CD4-positive, alpha-beta memory T cell (primary cell): Measurements from ENCODE around the gene CRIM1. TPM values are rescaled to one million over a fixed set of nuclear protein-coding genes. Genes with fewer than 3 reads are reported as not detected.

Experiments
- CTCF ChIA-PET: fragments of 350-600 bp; sonication (Branson Sonifier 250); formaldehyde crosslinking; loops from one replicate; lab custom pipeline; 2021; ENCODE audit warnings: inconsistent platforms; ENCODE audit not compliant: partially characterized antibody; lab: Charles Lee
- POLR2A ChIA-PET: fragments of 350-600 bp; sonication (Branson Sonifier 250); formaldehyde crosslinking; loops from one replicate; lab custom pipeline; 2021; ENCODE audit not compliant: partially characterized antibody; lab: Charles Lee
- DNase-seq, 5 donors: peaks; one replicate each; pipeline versions ENCODE4 v3.0.0 to v3.0.0-alpha.2; 2020 to 2022; ENCODE audit warnings: mixed read lengths in 1 of 5
- H3K27ac ChIP-seq: one replicate; pipeline ENCODE4 v1.7.0; 2013; ENCODE audit warnings: low read depth, low read length
- H3K27me3 ChIP-seq: 2 replicates; pipeline ENCODE4 v1.7.0; 2013; ENCODE audit warnings: mild to moderate bottlenecking, low read length, moderate library complexity; ENCODE audit not compliant: insufficient read depth
- H3K36me3 ChIP-seq: 2 replicates; pipeline ENCODE4 v1.7.0; 2013; ENCODE audit warnings: mild to moderate bottlenecking, low read length, moderate library complexity; ENCODE audit not compliant: insufficient read depth
- H3K4me1 ChIP-seq: 2 replicates; pipeline ENCODE4 v1.7.0; 2013; ENCODE audit warnings: mild to moderate bottlenecking, low read length, moderate library complexity; ENCODE audit not compliant: insufficient read depth
- H3K4me3 ChIP-seq, 2 donors: one replicate each; pipeline ENCODE4 v1.7.0; 2013; ENCODE audit warnings: low read length in 2 of 2, mild to moderate bottlenecking in 1 of 2
- H3K9me3 ChIP-seq, 2 donors: one replicate each; pipeline ENCODE4 v1.7.0; 2013; ENCODE audit warnings: low read length in 2 of 2, control low read depth in 1 of 2; ENCODE audit not compliant: control insufficient read depth in 1 of 2
- H3K27ac Mint-ChIP-seq, 7 donors: one replicate each; pipeline ENCODE4 v1.8.0; 2020 to 2021; ENCODE audit warnings: mixed read lengths in 7 of 7, mild to moderate bottlenecking in 6 of 7, inconsistent platforms in 3 of 7, moderate library complexity in 3 of 7
- H3K27me3 Mint-ChIP-seq, 2 donors: one replicate each; pipeline ENCODE4 v1.8.0; 2020 to 2021; ENCODE audit warnings: mixed read lengths in 2 of 2
- H3K36me3 Mint-ChIP-seq, 2 donors: one replicate each; pipeline ENCODE4 v1.8.0; 2020 to 2021; ENCODE audit warnings: mixed read lengths in 2 of 2, inconsistent platforms in 1 of 2, mild to moderate bottlenecking in 1 of 2
- H3K4me1 Mint-ChIP-seq, 4 donors: one replicate each; pipeline ENCODE4 v1.8.0; 2020 to 2021; ENCODE audit warnings: mixed read lengths in 4 of 4, mild to moderate bottlenecking in 1 of 4
- H3K4me3 Mint-ChIP-seq, 8 donors: one replicate each; pipeline ENCODE4 v1.8.0; 2020 to 2021; ENCODE audit warnings: mixed read lengths in 8 of 8, mild to moderate bottlenecking in 7 of 8, moderate library complexity in 6 of 8, inconsistent platforms in 3 of 8
- H3K9me3 Mint-ChIP-seq, 8 donors: one replicate each; pipeline ENCODE4 v1.8.0; 2020 to 2021; ENCODE audit warnings: mixed read lengths in 8 of 8, mild to moderate bottlenecking in 5 of 8, inconsistent platforms in 3 of 8, moderate library complexity in 1 of 8
- intact Hi-C: fragments of 100-400 bp; cut with micrococcal nuclease; formaldehyde crosslinking; loops from one replicate; pipeline ENCODE4 v1.15.1; 2023
- polyA plus RNA-seq, 2 donors: library from polyadenylated mRNA; unstranded; fragments of 300-500 nt; fragmentation: Illumina TruSeq; gene quantifications; one replicate each; pipeline ENCODE4 v1.2.3, GENCODE V29; 2021
- total RNA-seq, 2 experiments: library from RNA; stranded (reverse); gene quantifications; one replicate each; pipeline ENCODE4 v1.2.3, GENCODE V29; 2021

The CRIM1 gene
- total and polyA plus RNA-seq, 4 experiments from 2014 or later: 0.91 to 12.0 (median 6.8) TPM; not detected in 1

DNA sequence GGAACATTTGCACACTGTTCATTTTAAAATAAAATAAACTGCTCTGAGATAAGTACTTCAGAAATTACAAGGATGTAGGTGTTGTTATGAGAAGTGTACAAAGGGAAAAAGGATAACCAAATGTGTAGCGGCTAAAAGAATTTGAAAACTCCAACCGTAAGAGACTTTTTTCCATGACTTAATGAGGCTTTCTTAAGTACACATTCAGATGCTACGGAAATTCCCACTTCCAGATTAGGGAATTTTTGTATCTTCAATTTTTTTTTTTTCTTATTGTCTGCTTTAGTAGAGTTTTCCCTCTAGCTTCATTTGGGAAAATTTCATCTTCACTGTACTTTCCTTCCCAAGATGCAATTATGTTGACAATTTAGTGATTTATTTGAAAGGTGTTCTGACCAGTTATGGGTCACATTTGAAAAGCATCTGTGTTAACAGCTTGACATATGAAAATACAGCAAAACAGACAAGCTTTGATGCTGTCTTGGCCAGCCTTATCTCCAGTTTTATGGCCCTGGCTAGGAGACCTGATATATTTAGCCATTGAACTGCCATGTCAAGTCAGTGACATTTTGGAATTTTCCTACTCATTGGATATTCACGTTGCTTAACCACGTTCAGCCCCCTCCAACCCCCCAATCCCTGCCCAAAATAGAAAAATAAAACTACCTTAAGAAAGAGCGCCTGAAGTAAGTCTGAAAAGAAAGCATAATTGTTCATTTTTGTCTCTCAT lies 136.8 kb downstream of the CRIM1 start:
- Mint-ChIP-seq H3K27me3 (no peaks in the 10 kb centered on the region), H3K4me1 (no peaks in the 10 kb centered on the region), H3K9me3 (no peaks in the 10 kb centered on the region), H3K27ac (peak overlapping the region in 1 of 7 donors; percentile 6), H3K36me3 (no peaks in the 10 kb centered on the region), H3K4me3 (no peak overlapping the region)
- intact Hi-C loops: no loop called here
- Histone ChIP-seq H3K9me3 (no peaks in the 10 kb centered on the region), H3K27ac (no peak overlapping the region), H3K36me3 (no peaks in the 10 kb centered on the region), H3K4me1 (no peaks in the 10 kb centered on the region), H3K27me3 (no peaks in the 10 kb centered on the region), H3K4me3 (no peak overlapping the region)
- DNase-seq: no peak
- ChIA-PET CTCF (no interaction called here), POLR2A (no interaction called here)

DNA sequence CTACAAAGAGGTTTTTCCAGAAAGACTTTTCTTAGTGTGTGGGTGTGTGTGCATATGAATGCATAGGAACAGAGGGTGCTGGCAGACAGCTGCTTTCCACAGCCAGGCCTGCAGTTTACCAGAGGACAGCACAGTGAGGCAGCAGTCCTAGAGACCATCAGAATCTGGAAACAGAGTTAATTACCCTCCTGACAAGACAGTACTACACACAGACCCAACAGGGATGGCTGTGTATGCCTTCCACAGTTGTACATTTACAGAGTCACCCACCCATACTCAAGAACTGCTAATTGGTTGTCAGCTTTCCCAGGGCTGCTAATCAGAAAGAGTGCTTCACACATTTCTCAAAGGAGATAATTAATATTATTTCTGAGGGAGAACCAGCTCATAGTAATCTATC lies 137.7 kb downstream of the CRIM1 start:
- CTCF ChIA-PET: interaction anchor here (1.5 kb wide), 1 partner anchor 140 kb away, joined by 3 read pairs; no protein-coding TSS in a partner anchor
- Mint-ChIP-seq H3K4me1 (no peaks in the 10 kb centered on the region), H3K9me3 (no peaks in the 10 kb centered on the region), H3K27me3 (no peaks in the 10 kb centered on the region), H3K27ac (no peak overlapping the region), H3K36me3 (no peaks in the 10 kb centered on the region), H3K4me3 (no peak overlapping the region)
- Histone ChIP-seq H3K9me3 (no peaks in the 10 kb centered on the region), H3K4me1 (no peaks in the 10 kb centered on the region), H3K36me3 (no peaks in the 10 kb centered on the region), H3K27ac (no peak overlapping the region), H3K27me3 (no peaks in the 10 kb centered on the region), H3K4me3 (no peak overlapping the region)
- POLR2A ChIA-PET: no interaction called here
- intact Hi-C loops: no loop called here
- DNase-seq: no peak

DNA sequence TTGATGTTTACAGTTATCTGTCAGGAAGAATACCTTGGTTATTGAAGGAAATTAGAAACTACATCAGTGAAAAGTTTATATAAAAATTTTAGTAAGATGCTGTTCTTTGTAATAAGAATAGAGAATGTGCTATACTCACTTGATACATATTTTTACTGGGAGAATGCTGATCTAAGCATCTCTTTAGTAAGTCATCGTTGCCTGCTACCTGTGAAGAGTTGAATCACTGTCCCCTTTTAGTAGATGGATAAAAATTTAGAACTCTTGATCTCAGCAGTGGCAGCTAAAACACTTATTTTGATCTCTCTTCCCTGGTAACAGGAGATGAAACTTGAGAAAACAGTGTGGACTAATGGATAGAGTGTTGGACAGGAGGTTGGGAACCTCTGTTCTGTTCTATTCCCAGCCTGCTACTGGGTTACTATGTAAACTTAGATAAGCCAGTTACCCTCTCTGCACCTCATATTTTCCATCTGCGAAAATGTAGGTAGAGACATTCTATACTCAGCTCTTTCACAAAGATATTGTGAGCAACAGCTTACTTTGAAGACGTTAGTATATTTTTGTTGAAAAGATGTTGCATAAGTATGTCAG lies 142.1 kb downstream of the CRIM1 start:
- no peaks in the 10 kb centered on the region for H3K27me3 ChIP-seq
- no peaks in the 10 kb centered on the region for H3K9me3 Mint-ChIP-seq
- H3K4me3 Mint-ChIP-seq: no peak overlapping the region
- H3K36me3 Mint-ChIP-seq: peaks cover 0 to 3% of the 10 kb centered on the region in 2 donors
- no peaks in the 10 kb centered on the region for H3K27me3 Mint-ChIP-seq
- H3K4me1 Mint-ChIP-seq: no peaks in the 10 kb centered on the region
- no peaks in the 10 kb centered on the region for H3K36me3 ChIP-seq
- POLR2A ChIA-PET: no interaction called here
- H3K27ac Mint-ChIP-seq: no peak overlapping the region
- no peak for DNase-seq
- intact Hi-C loops: no loop called here
- H3K27ac ChIP-seq: no peak overlapping the region
- H3K4me3 ChIP-seq: no peak overlapping the region
- H3K4me1 ChIP-seq: no peaks in the 10 kb centered on the region
- no peaks in the 10 kb centered on the region for H3K9me3 ChIP-seq
- CTCF ChIA-PET: interaction anchor here (1.4 kb wide), 1 partner anchor 9 kb away, joined by 5 read pairs; no protein-coding TSS in a partner anchor

DNA sequence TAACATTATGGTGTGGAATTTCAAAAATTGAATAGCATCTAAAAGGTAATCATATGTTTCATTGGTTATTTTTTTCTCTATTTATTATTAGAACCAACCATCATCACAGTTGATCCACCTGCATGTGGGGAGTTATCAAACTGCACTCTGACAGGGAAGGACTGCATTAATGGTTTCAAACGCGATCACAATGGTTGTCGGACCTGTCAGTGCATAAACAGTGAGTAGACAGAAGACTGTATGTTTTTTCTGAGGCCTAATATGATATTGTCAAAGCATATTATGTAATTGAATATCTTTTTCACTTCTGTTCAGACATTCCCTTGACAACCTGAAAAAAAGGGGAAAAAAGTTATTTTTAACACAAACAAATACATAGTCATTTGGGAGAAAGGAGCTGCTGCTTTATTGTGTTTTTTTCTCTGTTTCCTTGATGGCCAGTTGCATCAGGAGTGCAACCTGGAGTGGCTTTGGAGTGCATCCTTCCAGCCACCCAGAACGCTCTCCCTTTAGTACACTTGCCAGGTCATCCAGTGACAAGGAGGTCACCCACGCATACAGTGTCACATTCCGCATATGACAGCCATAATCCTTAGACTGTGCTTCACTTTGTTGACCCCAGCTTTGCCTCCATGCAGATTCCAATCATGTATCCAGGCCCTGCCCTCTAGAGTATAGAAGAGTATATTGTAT lies 143.7 kb downstream of the CRIM1 start:
- Mint-ChIP-seq H3K4me3 (no peak overlapping the region), H3K4me1 (no peaks in the 10 kb centered on the region), H3K9me3 (no peaks in the 10 kb centered on the region), H3K27me3 (no peaks in the 10 kb centered on the region), H3K36me3 (peaks cover 0 to 3% of the 10 kb centered on the region in 2 donors), H3K27ac (no peak overlapping the region)
- no peak for DNase-seq
- POLR2A ChIA-PET: no interaction called here
- intact Hi-C loops: no loop called here
- H3K27ac ChIP-seq: no peak overlapping the region
- H3K36me3 ChIP-seq: no peaks in the 10 kb centered on the region
- H3K27me3 ChIP-seq: no peaks in the 10 kb centered on the region
- no peaks in the 10 kb centered on the region for H3K9me3 ChIP-seq
- H3K4me1 ChIP-seq: no peaks in the 10 kb centered on the region
- CTCF ChIA-PET: no interaction called here
- no peak overlapping the region for H3K4me3 ChIP-seq

DNA sequence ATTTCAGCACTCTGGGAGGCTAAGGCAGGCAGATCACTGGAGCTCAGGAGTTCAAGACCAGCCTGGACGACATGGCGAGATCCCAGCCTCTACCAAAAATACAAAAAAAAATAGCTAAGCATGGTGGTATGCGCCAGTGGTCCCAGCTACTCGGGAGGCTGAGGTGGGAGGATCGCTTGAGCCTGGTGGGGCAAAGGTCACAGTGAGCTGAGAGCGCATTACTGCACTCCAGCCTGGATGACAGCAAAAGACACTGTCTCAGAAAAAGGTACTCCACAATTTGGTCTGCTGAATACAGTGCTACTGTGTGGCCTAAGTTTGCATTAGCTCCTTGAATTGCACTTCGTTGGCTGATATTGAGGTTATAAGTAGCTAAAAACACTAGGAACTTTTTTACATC lies 144.5 kb downstream of the CRIM1 start:
- no peak for DNase-seq
- intact Hi-C loops: no loop called here
- Histone ChIP-seq H3K27me3 (no peaks in the 10 kb centered on the region), H3K9me3 (no peaks in the 10 kb centered on the region), H3K36me3 (no peaks in the 10 kb centered on the region), H3K27ac (no peak overlapping the region), H3K4me1 (no peaks in the 10 kb centered on the region), H3K4me3 (no peak overlapping the region)
- Mint-ChIP-seq H3K36me3 (peaks cover 0 to 3% of the 10 kb centered on the region in 2 donors), H3K4me3 (no peak overlapping the region), H3K27ac (no peak overlapping the region), H3K9me3 (no peaks in the 10 kb centered on the region), H3K27me3 (no peaks in the 10 kb centered on the region), H3K4me1 (no peaks in the 10 kb centered on the region)
- ChIA-PET CTCF (no interaction called here), POLR2A (no interaction called here)

DNA sequence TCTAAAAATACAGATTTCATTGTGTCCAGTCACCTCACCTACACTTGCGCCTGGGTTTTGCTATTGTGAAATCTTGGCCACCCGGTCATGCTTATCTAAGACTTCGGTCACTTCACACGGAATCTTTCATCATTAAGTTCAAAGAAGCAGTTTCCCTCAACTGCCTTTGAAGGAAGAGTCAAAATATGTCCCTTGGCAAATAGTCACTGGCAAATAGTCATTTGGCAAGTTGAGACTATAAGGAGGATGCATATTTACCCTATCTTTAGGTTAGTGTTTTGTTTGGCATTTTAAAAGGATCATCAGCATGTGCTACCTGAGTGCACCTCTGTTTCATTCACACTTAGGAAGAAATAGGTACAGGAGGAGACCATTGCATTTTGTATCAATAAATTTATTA lies 146.5 kb downstream of the CRIM1 start:
- intact Hi-C loops: no loop called here

DNA sequence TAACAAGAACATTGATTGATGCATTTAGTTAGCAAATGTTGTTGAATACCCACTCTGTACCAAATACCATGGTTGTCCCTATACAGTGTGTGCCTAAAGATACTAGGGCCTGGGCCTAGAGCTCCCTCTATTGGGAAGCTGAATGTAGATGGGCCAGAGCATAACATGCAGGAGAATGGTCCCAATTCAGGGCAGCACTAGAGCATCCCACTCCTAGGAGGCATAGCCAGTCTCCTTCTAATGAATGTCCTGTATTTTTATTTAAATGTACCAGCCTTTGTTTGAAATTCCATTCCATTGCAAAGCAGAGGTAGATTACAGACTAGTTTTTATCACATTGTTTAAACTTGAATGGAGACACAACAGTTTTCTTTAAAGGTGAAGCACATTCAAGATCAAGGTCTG lies 151.8 kb downstream of the CRIM1 start:
- H3K4me1 Mint-ChIP-seq: no peaks in the 10 kb centered on the region
- Histone ChIP-seq H3K9me3 (no peaks in the 10 kb centered on the region), H3K4me1 (no peaks in the 10 kb centered on the region), H3K4me3 (no peak overlapping the region), H3K27ac (no peak overlapping the region), H3K36me3 (no peaks in the 10 kb centered on the region), H3K27me3 (no peaks in the 10 kb centered on the region)
- ChIA-PET CTCF (interaction anchor here (1.2 to 1.5 kb wide), 5 partner anchors 9 to 157 kb away, joined by 3 to 5 read pairs (median 3); no protein-coding TSS in a partner anchor), POLR2A (no interaction called here)
- no peaks in the 10 kb centered on the region for H3K36me3 Mint-ChIP-seq
- no peaks in the 10 kb centered on the region for H3K27me3 Mint-ChIP-seq
- intact Hi-C loops: loop anchor here (1.0 kb wide), 1 partner anchor 155 kb away; no protein-coding TSS in a partner anchor
- H3K9me3 Mint-ChIP-seq: no peaks in the 10 kb centered on the region
- H3K27ac Mint-ChIP-seq: no peak overlapping the region
- H3K4me3 Mint-ChIP-seq: no peak overlapping the region
- peak in 3 of 5 donors; percentile 9 to 24 (median 17) for DNase-seq

More for the DNA sequence above, 146.5 kb downstream of the CRIM1 start:
- peaks cover 0 to 3% of the 10 kb centered on the region in 2 donors for H3K36me3 Mint-ChIP-seq
- H3K36me3 ChIP-seq: no peaks in the 10 kb centered on the region
- no peaks in the 10 kb centered on the region for H3K4me1 Mint-ChIP-seq
- no peak overlapping the region for H3K27ac Mint-ChIP-seq
- no peak for DNase-seq
- H3K4me3 Mint-ChIP-seq: no peak overlapping the region
- H3K27ac ChIP-seq: no peak overlapping the region
- H3K9me3 Mint-ChIP-seq: no peaks in the 10 kb centered on the region
- H3K4me1 ChIP-seq: no peaks in the 10 kb centered on the region
- H3K9me3 ChIP-seq: no peaks in the 10 kb centered on the region
- ChIA-PET CTCF (no interaction called here), POLR2A (interaction anchor here (0.6 kb wide), 1 partner anchor 11 kb away, joined by 3 read pairs; no protein-coding TSS in a partner anchor)
- no peak overlapping the region for H3K4me3 ChIP-seq
- H3K27me3 Mint-ChIP-seq: no peaks in the 10 kb centered on the region
- H3K27me3 ChIP-seq: no peaks in the 10 kb centered on the region
